COR-L47 (cell line): ENCODE results near the gene LINGO1.

ENCODE experiments used
- DNase-seq: peaks from one replicate; lab custom pipeline; 2025; lab: John Stamatoyannopoulos, UW

The LINGO1 gene

GRCh38 chr15:77595231-77595630, 37.5 kb downstream of the LINGO1 start:
- DNase-seq, result no peak

GRCh38 chr15:77592758-77593157, 40.0 kb downstream of the LINGO1 start:
- no peak for DNase-seq

GRCh38 chr15:77591968-77592613, 40.6 kb downstream of the LINGO1 start:
- no peak for DNase-seq

GRCh38 chr15:77589839-77590238, 42.9 kb downstream of the LINGO1 start:
- DNase-seq, result no peak

GRCh38 chr15:77588126-77588525, 44.6 kb downstream of the LINGO1 start:
- no peak for DNase-seq

GRCh38 chr15:77584691-77585090, 48.0 kb downstream of the LINGO1 start:
- DNase-seq, result no peak

- DNase-seq, result no peak
Observed at GRCh38 chr15:77584201-77584600, 48.5 kb downstream of the LINGO1 start.

- no peak for DNase-seq
Observed at GRCh38 chr15:77582763-77583162, 49.9 kb downstream of the LINGO1 start.

GRCh38 chr15:77581896-77582569, 50.7 kb downstream of the LINGO1 start:
- no peak for DNase-seq

GRCh38 chr15:77580996-77581682, 51.6 kb downstream of the LINGO1 start:
- DNase-seq, result no peak

- DNase-seq, result no peak
Observed at GRCh38 chr15:77579498-77580188, 53.1 kb downstream of the LINGO1 start.

- no peak for DNase-seq
Observed at GRCh38 chr15:77578641-77579372, 53.9 kb downstream of the LINGO1 start.

- no peak for DNase-seq
Observed at GRCh38 chr15:77577366-77577950, 55.3 kb downstream of the LINGO1 start.

GRCh38 chr15:77576538-77576937, 56.2 kb downstream of the LINGO1 start:
- DNase-seq, result no peak

GRCh38 chr15:77575203-77575934, 57.3 kb downstream of the LINGO1 start:
- no peak for DNase-seq

- no peak for DNase-seq
Observed at GRCh38 chr15:77574521-77575202, 58.0 kb downstream of the LINGO1 start.

GRCh38 chr15:77573802-77574201, 58.9 kb downstream of the LINGO1 start:
- no peak for DNase-seq

- DNase-seq, result no peak
Observed at GRCh38 chr15:77572186-77572585, 60.5 kb downstream of the LINGO1 start.

- no peak for DNase-seq
Observed at GRCh38 chr15:77571741-77572140, 61.0 kb downstream of the LINGO1 start.

- DNase-seq, result no peak
Observed at GRCh38 chr15:77571181-77571580, 61.5 kb downstream of the LINGO1 start.
